SK-N-SH (cell line): Measurements from ENCODE around the gene DLEC1. TPM values are rescaled to one million over a fixed set of nuclear protein-coding genes. Genes with fewer than 3 reads are reported as not detected.

Experiments
- CTCF ChIA-PET: fragments of 300-600, 350-600 bp; formaldehyde crosslinking; extraction: SDS; loops from one replicate; lab custom pipeline; 2021; lab: Yijun Ruan, JAX
- POLR2A ChIA-PET: fragments of 350-600 bp; sonication (Branson Sonifier 250); formaldehyde crosslinking; extraction: SDS; loops from one replicate; lab custom pipeline; 2020; ENCODE audit warnings: antibody characterized with exemption, inconsistent platforms; lab: Yijun Ruan, JAX
- DNase-seq: peaks from one replicate; pipeline ENCODE4 v3.0.0; 2012
- H2AFZ ChIP-seq: fragments of 200-600 bp; sonication (generic); 2 replicates; pipeline ENCODE4 v1.8.1; 2016; ENCODE audit warnings: antibody characterized with exemption, mild to moderate bottlenecking, low read depth
- H3F3A ChIP-seq: fragments of 200-600 bp; sonication (generic); replicated peaks from 2 replicates; pipeline ENCODE3; 2016; ENCODE audit warnings: antibody characterized with exemption, mild to moderate bottlenecking; ENCODE audit not compliant: insufficient read depth
- H3K27ac ChIP-seq, 2 experiments: fragments of 200-500 bp in 1 of 2; fragments of 200-600 bp in 1 of 2; sonication (Bioruptor generic) in 1 of 2; sonication (generic), shearing (Covaris generic) in 1 of 2; 2 replicates each; pipeline versions ENCODE4 v1.5.1 to v1.6.1; 2014 to 2016; ENCODE audit warnings: low read depth in 2 of 2, inconsistent platforms in 1 of 2, low read length in 1 of 2, mild to moderate bottlenecking in 1 of 2, mixed read lengths in 1 of 2
- H3K27me3 ChIP-seq: fragments of 200-600 bp; sonication (generic), shearing (Covaris generic); 2 replicates; pipeline ENCODE4 v1.6.1; 2016; ENCODE audit warnings: mixed run types; ENCODE audit not compliant: insufficient read depth
- H3K36me3 ChIP-seq, 2 experiments: fragments of 200-500 bp in 1 of 2; fragments of 200-600 bp in 1 of 2; sonication (Bioruptor generic) in 1 of 2; sonication (generic) in 1 of 2; replicated peaks in 1 of 2; 2 replicates each; pipeline versions ENCODE3 to v1.5.1; 2014 to 2016; ENCODE audit warnings: low read length in 1 of 2, mild to moderate bottlenecking in 1 of 2; ENCODE audit not compliant: insufficient read depth in 2 of 2, control insufficient read depth in 1 of 2
- H3K4me1 ChIP-seq, 2 experiments: fragments of 200-500 bp in 1 of 2; fragments of 200-600 bp in 1 of 2; sonication (Bioruptor generic) in 1 of 2; sonication (generic), shearing (Covaris generic) in 1 of 2; 2 replicates each; pipeline versions ENCODE4 v1.5.1 to v1.6.1; 2014 to 2016; ENCODE audit warnings: low read depth in 1 of 2, low read length in 1 of 2, mixed run types in 1 of 2; ENCODE audit not compliant: insufficient read depth in 2 of 2, control insufficient read depth in 1 of 2
- H3K4me2 ChIP-seq: fragments of 200-600 bp; sonication (generic), shearing (Covaris generic); 2 replicates; pipeline ENCODE4 v1.6.1; 2017; ENCODE audit warnings: mixed run types
- H3K4me3 ChIP-seq, 2 experiments: fragments of 200-500 bp in 1 of 2; fragments of 200-600 bp in 1 of 2; sonication (Bioruptor generic) in 1 of 2; sonication (generic), shearing (Covaris generic) in 1 of 2; 2 replicates each; pipeline versions ENCODE4 v1.5.1 to v1.8.1; 2014 to 2016; ENCODE audit warnings: low read depth in 2 of 2, inconsistent platforms in 1 of 2, low read length in 1 of 2, mild to moderate bottlenecking in 1 of 2, mixed read lengths in 1 of 2, moderate library complexity in 1 of 2
- H3K79me2 ChIP-seq: fragments of 200-600 bp; sonication (generic); 2 replicates; pipeline ENCODE4 v1.8.1; 2017; ENCODE audit warnings: mild to moderate bottlenecking; ENCODE audit not compliant: insufficient read depth
- H3K9ac ChIP-seq: fragments of 200-600 bp; sonication (generic); 2 replicates; pipeline ENCODE4 v1.6.1; 2017; ENCODE audit warnings: mixed run types
- H3K9me2 ChIP-seq: fragments of 200-600 bp; sonication (generic); 2 replicates; pipeline ENCODE4 v1.6.1; 2017; ENCODE audit warnings: mixed run types
- H3K9me3 ChIP-seq: fragments of 200-600 bp; sonication (generic); 2 replicates; pipeline ENCODE4 v1.6.1; 2017; ENCODE audit warnings: mixed run types, mild to moderate bottlenecking, moderate library complexity
- H4K20me1 ChIP-seq: fragments of 200-600 bp; sonication (generic); 2 replicates; pipeline ENCODE4 v1.6.1; 2017; ENCODE audit warnings: mild to moderate bottlenecking, mixed run types; ENCODE audit not compliant: insufficient read depth
- CHD2 ChIP-seq: fragments of 150-350 bp; IDR thresholded peaks from 2 replicates; pipeline ENCODE4 v1.6.1; 2018; ENCODE audit warnings: low read length; ENCODE audit not compliant: partially characterized antibody
- FOSL2 ChIP-seq: IDR thresholded peaks from 2 replicates; pipeline ENCODE4 v1.4.0; 2012; ENCODE audit warnings: low read depth, mild to moderate bottlenecking, moderate library complexity, borderline replicate concordance
- FOXJ3 ChIP-seq: sonication (generic); formaldehyde crosslinking; IDR thresholded peaks from 2 replicates; pipeline ENCODE4 v1.5.1; 2020; ENCODE audit warnings: mild to moderate bottlenecking, missing genetic modification reagents
- MEF2A ChIP-seq: IDR thresholded peaks from 2 replicates; pipeline ENCODE4 v1.4.0; 2012; ENCODE audit warnings: low read depth, borderline replicate concordance
- NRF1 ChIP-seq: IDR thresholded peaks from 2 replicates; pipeline ENCODE4 v1.6.1; 2012; ENCODE audit warnings: low read depth, mild to moderate bottlenecking, low read length
- POLR2AphosphoS5 ChIP-seq: IDR thresholded peaks from 2 replicates; pipeline ENCODE4 v1.6.1; 2012; ENCODE audit warnings: low read depth, low read length
- RCOR1 ChIP-seq: fragments of 150-350 bp; IDR thresholded peaks from 2 replicates; pipeline ENCODE4 v1.6.1; 2017; ENCODE audit warnings: antibody characterized with exemption, low read length
- REST ChIP-seq: IDR thresholded peaks from 2 replicates; pipeline ENCODE4 v1.6.1; 2012; ENCODE audit warnings: mild to moderate bottlenecking, low read depth, low read length, moderate library complexity
- TCF12 ChIP-seq: IDR thresholded peaks from 2 replicates; pipeline ENCODE4 v1.4.0; 2012
- TEAD4 ChIP-seq: IDR thresholded peaks from 2 replicates; pipeline ENCODE4 v1.4.0; 2012; ENCODE audit warnings: mild to moderate bottlenecking, borderline replicate concordance; ENCODE audit not compliant: insufficient read depth
- USF1 ChIP-seq: IDR thresholded peaks from 2 replicates; pipeline ENCODE4 v1.4.0; 2012; ENCODE audit warnings: low read depth, borderline replicate concordance
- USF2 ChIP-seq: fragments of 150-350 bp; IDR thresholded peaks from 2 replicates; pipeline ENCODE4 v1.6.1; 2017; ENCODE audit warnings: antibody characterized with exemption, low read length, low read depth, borderline replicate concordance
- WGBS: methylation state at CpG from one replicate; pipeline ENCODE4 v1.1.6; 2017; ENCODE audit warnings: low lambda C conversion rate; 5-methylcytosine and 5-hydroxymethylcytosine counted together
- polyA plus RNA-seq, 3 experiments: library from polyadenylated mRNA; depleted of rRNA; stranded (reverse); fragments of >200 nt; gene quantifications; 2 replicates each; pipeline ENCODE4 v1.2.3, GENCODE V29; 2012
- TF ChIP-seq, protein P1 (sequence below): IDR thresholded peaks from 2 replicates; pipeline ENCODE4 v1.4.0; 2012; ENCODE audit warnings: low read depth, borderline replicate concordance
- TF ChIP-seq, protein P2 (sequence below): IDR thresholded peaks from 2 replicates; pipeline ENCODE4 v1.4.0; 2012; ENCODE audit warnings: low read depth

The DLEC1 gene
- polyA plus RNA-seq, 1 of the 3 experiments (the other 2 are of a cell fraction) = 0.02 TPM

DNA sequence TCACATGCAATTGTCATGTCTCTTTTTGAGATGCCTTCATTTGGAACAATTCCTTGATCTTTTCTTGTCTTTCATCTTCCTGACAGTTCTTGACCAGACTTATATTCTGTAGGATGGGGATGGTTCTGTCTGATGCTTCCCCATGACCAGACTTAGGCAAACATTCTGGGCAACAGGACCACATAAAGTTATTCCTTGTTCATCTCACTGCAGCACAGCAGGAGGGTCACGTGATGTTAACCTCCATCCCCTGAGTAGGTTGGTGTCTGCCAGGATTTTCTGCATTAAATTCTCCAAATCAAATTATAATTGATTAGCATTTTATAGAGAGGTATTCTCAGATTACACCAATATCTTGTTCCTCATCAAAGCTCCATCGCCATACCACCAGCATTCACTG, 7.8 kb downstream of the DLEC1 start:
- CTCF ChIA-PET = interaction anchor here (0.6 kb wide), 1 partner anchor 474 kb away, joined by 3 read pairs; no protein-coding TSS in a partner anchor

More for the DNA sequence above, 7.8 kb downstream of the DLEC1 start:
- Histone ChIP-seq H3K79me2 (no peaks in the 10 kb centered on the region), H3K9me3 (no peaks in the 10 kb centered on the region), H3K36me3 (no peaks in the 10 kb centered on the region), H3K27me3 (peaks cover 4% of the 10 kb centered on the region; the same call in 1 of the 2 replicates), H3K27ac (no peak overlapping the region), H3F3A (no peaks in the 10 kb centered on the region), H3K4me3 (no peak overlapping the region), H3K4me2 (no peak overlapping the region), H2AFZ (no peak overlapping the region), H3K9me2 (no peaks in the 10 kb centered on the region), H4K20me1 (no peaks in the 10 kb centered on the region), H3K4me1 (no peaks in the 10 kb centered on the region), H3K9ac (no peak overlapping the region)
- DNase-seq = no peak
- TF ChIP-seq TEAD4 (no peak), USF1 (no peak), CHD2 (no peak), RCOR1 (no peak), FOSL2 (no peak), USF2 (no peak), FOXJ3 (CRISPR knock-in tag) (no peak), POLR2AphosphoS5 (no peak), MEF2A (no peak), NRF1 (no peak), TCF12 (no peak), REST (no peak)
- TF ChIP-seq, protein P1, sequence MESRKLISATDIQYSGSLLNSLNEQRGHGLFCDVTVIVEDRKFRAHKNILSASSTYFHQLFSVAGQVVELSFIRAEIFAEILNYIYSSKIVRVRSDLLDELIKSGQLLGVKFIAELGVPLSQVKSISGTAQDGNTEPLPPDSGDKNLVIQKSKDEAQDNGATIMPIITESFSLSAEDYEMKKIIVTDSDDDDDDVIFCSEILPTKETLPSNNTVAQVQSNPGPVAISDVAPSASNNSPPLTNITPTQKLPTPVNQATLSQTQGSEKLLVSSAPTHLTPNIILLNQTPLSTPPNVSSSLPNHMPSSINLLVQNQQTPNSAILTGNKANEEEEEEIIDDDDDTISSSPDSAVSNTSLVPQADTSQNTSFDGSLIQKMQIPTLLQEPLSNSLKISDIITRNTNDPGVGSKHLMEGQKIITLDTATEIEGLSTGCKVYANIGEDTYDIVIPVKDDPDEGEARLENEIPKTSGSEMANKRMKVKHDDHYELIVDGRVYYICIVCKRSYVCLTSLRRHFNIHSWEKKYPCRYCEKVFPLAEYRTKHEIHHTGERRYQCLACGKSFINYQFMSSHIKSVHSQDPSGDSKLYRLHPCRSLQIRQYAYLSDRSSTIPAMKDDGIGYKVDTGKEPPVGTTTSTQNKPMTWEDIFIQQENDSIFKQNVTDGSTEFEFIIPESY = no peak
- TF ChIP-seq, protein P2, sequence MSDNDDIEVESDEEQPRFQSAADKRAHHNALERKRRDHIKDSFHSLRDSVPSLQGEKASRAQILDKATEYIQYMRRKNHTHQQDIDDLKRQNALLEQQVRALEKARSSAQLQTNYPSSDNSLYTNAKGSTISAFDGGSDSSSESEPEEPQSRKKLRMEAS = no peak
- WGBS = 48% methylated on average over 2 of the region's 2 CpGs
- POLR2A ChIA-PET = no interaction called here
